ENCODE results near the gene JSRP1.

Gene JSRP1

GRCh38 chr19:2280633-2281264 lies 24.5 kb upstream of the JSRP1 start:
- no peak overlapping the region for H3K27ac ChIP-seq
- TF ChIP-seq CTCF (conservative IDR thresholded peaks at IDR 0.05) (no peak), ZFX (IDR thresholded peaks at IDR 0.05) (no peak)

GRCh38 chr19:2278459-2279158 lies 22.4 kb upstream of the JSRP1 start:
- TF ChIP-seq ZFX (IDR thresholded peaks at IDR 0.05) (no peak), CTCF (conservative IDR thresholded peaks at IDR 0.05) (no peak)
- H3K27ac ChIP-seq, result no peak overlapping the region

GRCh38 chr19:2277138-2277537 lies 20.9 kb upstream of the JSRP1 start:
- TF ChIP-seq CTCF (conservative IDR thresholded peaks at IDR 0.05) (no peak), ZFX (IDR thresholded peaks at IDR 0.05) (no peak)
- no peak overlapping the region for H3K27ac ChIP-seq

GRCh38 chr19:2276429-2276986 lies 20.3 kb upstream of the JSRP1 start:
- no peak for TF ChIP-seq CTCF (conservative IDR thresholded peaks at IDR 0.05)
- TF ChIP-seq ZFX (IDR thresholded peaks at IDR 0.05), result no peak
- H3K27ac ChIP-seq, result no peak overlapping the region

- H3K27ac ChIP-seq, result no peak overlapping the region
- TF ChIP-seq CTCF (conservative IDR thresholded peaks at IDR 0.05), result no peak
These were observed 19.6 kb upstream of the JSRP1 start for GRCh38 chr19:2275588-2276428.

- H3K27ac ChIP-seq, result no peak overlapping the region
These were observed 18.8 kb upstream of the JSRP1 start for GRCh38 chr19:2274931-2275535.

More at GRCh38 chr19:2274931-2275535, 18.8 kb upstream of the JSRP1 start:
- TF ChIP-seq ZFX (IDR thresholded peaks at IDR 0.05), result no peak
- no peak; the same call in 1 of the 2 replicates for TF ChIP-seq CTCF (conservative IDR thresholded peaks at IDR 0.05)
